Erythroblast (primary cell): ENCODE results near the gene MBLAC1.
A peak's percentile ranks its signal among the peaks of the same experiment; 100 is the strongest.

Experiments
- DNase-seq, 2 experiments: peaks; one replicate each; lab custom pipeline; 2025; lab: John Stamatoyannopoulos, UW
- GATA1 ChIP-seq: IDR thresholded peaks from 2 replicates; pipeline ENCODE4 v1.6.1; 2011; ENCODE audit warnings: low read depth, mild to moderate bottlenecking, control low read depth, low read length, moderate library complexity
- POLR2A ChIP-seq: IDR thresholded peaks from 2 replicates; pipeline ENCODE4 v1.6.1; 2011; ENCODE audit warnings: mild to moderate bottlenecking, low read length

Gene MBLAC1

GRCh38 chr7:100102950-100103840 lies 23.6 kb upstream of the MBLAC1 start:
- TF ChIP-seq POLR2A (no peak), GATA1 (no peak)
- no peak for DNase-seq

DNA sequence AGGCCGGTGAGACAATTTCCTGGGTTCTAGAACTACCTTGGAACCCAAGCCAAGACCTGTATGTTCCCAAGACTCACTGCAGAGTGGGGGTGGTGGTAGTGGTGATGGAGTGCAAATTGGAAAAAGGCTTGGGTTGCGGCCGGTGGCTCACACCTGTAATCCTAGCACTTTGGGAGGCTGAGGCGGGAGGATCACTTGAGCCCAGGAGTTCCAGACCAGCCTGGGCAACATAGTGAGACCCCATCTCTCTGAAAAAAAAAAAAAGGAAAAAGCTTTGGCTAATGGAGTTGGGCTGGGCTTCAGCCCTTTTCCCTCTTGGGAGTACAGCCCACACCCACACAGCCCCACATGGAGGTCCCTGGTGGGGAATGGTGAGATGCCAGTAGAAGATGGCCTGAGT lies 21.2 kb upstream of the MBLAC1 start:
- TF ChIP-seq GATA1: no peak
- TF ChIP-seq POLR2A: no peak
- DNase-seq: no peak

GRCh38 chr7:100106633-100107032 lies 20.1 kb upstream of the MBLAC1 start:
- no peak for TF ChIP-seq GATA1
- no peak for TF ChIP-seq POLR2A
- DNase-seq: no peak

DNA sequence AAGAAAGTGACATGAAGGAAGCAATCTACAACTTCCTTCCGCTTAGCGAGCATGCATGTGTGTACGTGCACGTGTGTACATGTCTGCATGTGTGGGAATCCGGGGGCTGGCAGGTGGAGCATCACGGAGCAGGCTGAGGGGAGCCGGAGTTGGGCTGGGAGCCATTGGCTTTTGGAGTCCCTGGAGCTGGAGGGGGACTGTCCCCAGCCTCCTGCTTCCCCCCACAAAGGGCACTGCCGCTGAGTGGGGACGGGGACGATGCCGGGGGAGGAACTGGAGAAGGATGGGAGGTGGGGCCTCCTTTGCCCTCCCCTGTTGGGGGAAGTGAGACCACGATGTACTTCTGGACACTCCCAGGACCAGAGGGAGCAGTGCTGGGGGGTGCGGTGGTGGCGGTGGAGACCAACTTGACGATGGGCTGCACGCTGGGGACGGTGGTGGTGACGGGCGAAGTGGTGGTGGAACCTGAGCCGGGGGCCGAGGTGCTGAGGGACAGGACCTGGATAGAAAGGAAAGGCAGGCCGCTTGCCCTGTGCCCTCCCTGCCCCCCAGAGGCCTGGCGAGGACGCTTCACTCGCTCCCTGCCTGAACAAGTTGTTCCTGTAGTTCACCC lies 19.5 kb upstream of the MBLAC1 start:
- DNase-seq: no peak
- TF ChIP-seq GATA1 (no peak), POLR2A (no peak)

GRCh38 chr7:100107890-100108289 lies 18.9 kb upstream of the MBLAC1 start:
- TF ChIP-seq POLR2A: no peak
- TF ChIP-seq GATA1: no peak
- no peak for DNase-seq

DNA sequence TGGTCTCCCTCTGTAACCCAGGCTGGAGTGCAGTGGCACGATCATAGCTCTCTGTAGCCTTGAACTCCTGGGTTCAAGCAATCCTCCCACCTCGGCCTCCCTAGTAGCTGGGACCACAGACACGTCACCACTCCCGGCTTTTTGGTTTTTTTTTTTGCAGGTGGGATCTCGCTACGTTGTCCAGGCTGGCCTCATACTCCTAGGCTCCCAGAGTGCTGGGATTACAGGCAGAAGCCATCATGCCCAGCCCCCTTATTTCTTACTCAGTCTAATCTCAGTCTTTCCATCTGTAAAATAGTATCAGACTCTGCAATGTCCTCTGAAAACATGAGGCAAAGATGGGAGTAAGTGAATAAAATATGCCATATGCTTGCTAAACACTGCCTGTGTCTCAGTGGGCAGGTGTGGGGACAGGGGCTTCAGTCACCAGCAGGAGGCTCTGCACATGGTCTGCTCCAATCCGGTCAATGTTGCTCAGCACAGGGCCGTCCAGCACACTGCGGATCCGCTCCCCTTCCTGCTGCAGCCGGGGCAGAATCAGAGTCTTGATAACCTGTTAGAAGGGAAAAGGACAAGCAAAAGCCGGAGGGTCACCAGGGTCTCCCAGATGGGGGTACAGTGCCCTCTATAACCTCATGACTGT lies 17.1 kb upstream of the MBLAC1 start:
- TF ChIP-seq GATA1 (no peak), POLR2A (no peak)
- DNase-seq: no peak

DNA sequence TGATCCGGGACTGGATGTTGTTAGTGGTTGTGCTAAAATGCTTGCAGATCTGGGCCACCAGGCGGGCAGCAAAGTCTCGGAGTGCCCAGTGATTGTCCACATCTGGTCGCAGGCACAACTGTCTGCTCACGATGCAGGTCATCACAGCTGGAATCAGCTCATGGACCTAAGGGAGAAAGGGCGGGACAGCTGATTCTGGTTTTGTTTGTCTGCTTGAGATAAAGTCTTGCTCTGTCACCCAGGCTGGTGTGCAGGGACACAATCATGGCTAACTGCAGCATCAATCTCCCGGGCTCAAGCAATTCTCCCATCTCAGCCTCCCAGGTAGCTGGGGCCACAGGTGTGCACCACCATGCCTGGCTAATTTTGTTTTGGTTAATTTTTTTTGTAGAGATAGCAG lies 15.6 kb upstream of the MBLAC1 start:
- no peak for TF ChIP-seq GATA1
- no peak for TF ChIP-seq POLR2A
- peak in 1 of 2 experiments; percentile 63 for DNase-seq

DNA sequence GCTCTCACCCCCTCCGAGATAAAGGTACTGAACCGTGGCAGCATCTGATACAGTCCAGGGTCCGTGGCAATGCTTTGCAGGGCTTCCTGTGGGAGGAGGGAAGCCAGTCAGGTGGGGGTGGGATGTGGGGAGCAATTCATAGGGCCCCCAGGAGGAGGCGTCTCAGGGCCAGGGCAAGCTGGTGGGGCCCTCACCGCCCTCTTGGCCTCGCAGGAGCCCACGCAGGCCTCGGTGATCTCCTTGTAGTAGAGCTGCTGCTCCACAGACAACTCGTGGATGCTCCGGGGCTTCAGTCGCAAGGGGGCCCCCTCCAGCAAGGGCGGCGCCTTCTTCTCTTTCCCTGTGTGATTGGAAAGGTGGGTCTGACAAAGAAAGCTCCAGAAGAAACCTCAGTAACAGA lies 14.9 kb upstream of the MBLAC1 start:
- no peak for DNase-seq
- TF ChIP-seq POLR2A: no peak
- TF ChIP-seq GATA1: no peak

GRCh38 chr7:100115026-100115425 lies 11.7 kb upstream of the MBLAC1 start:
- DNase-seq: no peak
- TF ChIP-seq GATA1 (no peak), POLR2A (no peak)

DNA sequence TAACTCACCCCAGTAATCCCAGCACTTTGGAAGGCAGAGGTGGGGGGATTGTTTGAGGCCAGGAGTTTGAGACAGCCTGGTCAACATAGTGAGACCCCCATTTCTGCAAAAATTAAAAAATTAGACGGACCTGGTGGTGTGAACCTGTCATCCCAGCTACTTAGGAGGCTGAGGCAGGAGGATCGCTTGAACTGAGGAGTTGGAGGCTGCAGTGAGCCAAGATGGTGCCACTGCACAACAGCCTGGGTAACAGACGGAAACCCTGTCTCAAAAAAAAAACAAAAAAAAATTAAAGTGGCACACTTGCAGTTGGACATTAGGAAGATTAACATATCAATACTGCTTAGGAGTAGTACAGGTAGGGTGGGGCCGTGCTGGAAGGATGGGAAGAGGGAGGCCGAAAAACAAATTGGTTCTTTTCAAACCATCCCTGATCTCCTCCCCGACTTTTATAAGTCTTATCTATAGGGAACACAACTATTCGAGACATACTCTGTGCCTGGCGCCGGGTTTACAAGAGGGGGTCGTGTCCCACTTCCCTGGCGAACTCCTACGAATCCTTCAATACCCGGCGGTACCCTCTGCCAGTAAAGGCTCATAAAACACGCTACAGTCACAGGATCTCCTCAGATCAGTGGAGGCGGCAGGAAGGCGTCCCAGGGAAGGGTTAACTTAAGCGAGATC lies 8.2 kb upstream of the MBLAC1 start:
- no peak for DNase-seq
- TF ChIP-seq GATA1 (no peak), POLR2A (no peak)

GRCh38 chr7:100119072-100119969 lies 7.4 kb upstream of the MBLAC1 start, which contains the start of the genes CNPY4 and TAF6:
Gene CNPY4, plus strand, starts transcription at chr7:100119634. Its CDS starts 111 bp downstream, at chr7:100119745.
Gene TAF6, minus strand, starts transcription at chr7:100119358. Its CDS starts 5,149 bp downstream, at chr7:100114209.
- peak; percentile 77 for TF ChIP-seq POLR2A
- TF ChIP-seq GATA1: no peak

GRCh38 chr7:100119970-100120732 lies 6.6 kb upstream of the MBLAC1 start:
- no peak for TF ChIP-seq GATA1
- no peak for TF ChIP-seq POLR2A
- DNase-seq: peak; percentile 77 to 81

More at GRCh38 chr7:100119072-100119969, 7.4 kb upstream of the MBLAC1 start, which contains the start of the genes CNPY4 and TAF6:
- peak; percentile 96 to 98 for DNase-seq
